Endothelial cell of umbilical vein (primary cell): ENCODE measurements around the gene ATP8A2.

Experiments
- EZH2 ChIP-seq: IDR thresholded peaks from 2 replicates; pipeline ENCODE4 v1.6.1; 2012; ENCODE audit warnings: borderline replicate concordance, low read depth, mild to moderate bottlenecking, moderate library complexity, low read length, inconsistent platforms; ENCODE audit not compliant: severe bottlenecking
- GATA2 ChIP-seq: IDR thresholded peaks from 2 replicates; pipeline ENCODE4 v1.7.0; 2011; ENCODE audit warnings: low read depth, mild to moderate bottlenecking, moderate library complexity, mixed read lengths, low read length; ENCODE audit not compliant: insufficient read length, insufficient read depth
- MYC ChIP-seq: IDR thresholded peaks from one replicate; pipeline ENCODE4 v1.6.1; 2011; ENCODE audit warnings: mild to moderate bottlenecking, low read depth, low read length
- POLR2A ChIP-seq: IDR thresholded peaks from 2 replicates; pipeline ENCODE4 v1.6.1; 2012; ENCODE audit warnings: low read depth, mild to moderate bottlenecking, control low read depth, low read length
- POLR2AphosphoS5 ChIP-seq: IDR thresholded peaks from 2 replicates; pipeline ENCODE4 v1.6.1; 2012; ENCODE audit warnings: low read depth, mild to moderate bottlenecking, control low read depth, low read length, moderate library complexity; ENCODE audit not compliant: insufficient read depth
- TF ChIP-seq, protein P1 (sequence below), 2 donors: IDR thresholded peaks; 1 replicate in 1 of 2; 2 replicates in 1 of 2; pipeline ENCODE4 v1.5.1; 2011; ENCODE audit warnings: low read length in 2 of 2, mild to moderate bottlenecking in 2 of 2, moderate library complexity in 2 of 2, control low read depth in 1 of 2, inconsistent platforms in 1 of 2, low read depth in 1 of 2; ENCODE audit not compliant: insufficient read depth in 1 of 2; ENCODE audit errors: extremely low read depth in 1 of 2
- TF ChIP-seq, protein P2 (sequence below): IDR thresholded peaks from 2 replicates; pipeline ENCODE4 v1.6.1; 2011; ENCODE audit not compliant: insufficient read depth, insufficient read length

DNA sequence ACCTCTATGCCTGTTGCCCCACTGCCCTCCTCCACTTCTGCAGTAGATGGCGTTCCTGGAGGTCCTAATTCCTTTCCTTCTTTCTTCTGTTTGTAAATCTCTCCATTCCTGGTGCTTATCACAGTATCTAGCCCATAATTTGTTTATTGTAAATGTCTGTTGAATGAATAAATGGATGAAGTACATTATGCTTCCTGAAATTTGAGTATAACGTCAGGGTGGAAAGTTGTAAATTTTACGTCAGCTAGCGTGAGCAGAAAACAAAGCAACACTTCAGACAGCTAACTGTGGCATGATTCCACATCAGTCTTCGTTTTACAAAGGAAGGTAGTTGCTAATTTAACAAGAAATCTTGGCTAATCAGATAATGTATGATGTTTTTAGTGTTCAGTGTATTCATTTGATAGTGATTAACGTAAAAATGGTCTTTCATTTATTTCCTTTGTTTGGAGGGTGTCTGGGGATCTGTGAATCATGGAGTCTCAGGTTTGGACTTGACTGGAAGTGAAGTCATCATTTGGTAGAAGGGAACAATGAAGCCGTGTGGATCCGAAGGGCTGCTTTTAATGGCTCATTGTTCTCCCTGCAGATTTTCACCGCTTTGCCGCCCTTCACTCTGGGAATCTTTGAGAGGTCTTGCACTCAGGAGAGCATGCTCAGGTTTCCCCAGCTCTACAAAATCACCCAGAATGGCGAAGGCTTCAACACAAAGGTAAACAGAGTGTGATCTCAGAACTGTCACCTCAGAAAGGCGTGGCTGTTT lies 465.0 kb downstream of the ATP8A2 start:
- TF ChIP-seq, protein P1, sequence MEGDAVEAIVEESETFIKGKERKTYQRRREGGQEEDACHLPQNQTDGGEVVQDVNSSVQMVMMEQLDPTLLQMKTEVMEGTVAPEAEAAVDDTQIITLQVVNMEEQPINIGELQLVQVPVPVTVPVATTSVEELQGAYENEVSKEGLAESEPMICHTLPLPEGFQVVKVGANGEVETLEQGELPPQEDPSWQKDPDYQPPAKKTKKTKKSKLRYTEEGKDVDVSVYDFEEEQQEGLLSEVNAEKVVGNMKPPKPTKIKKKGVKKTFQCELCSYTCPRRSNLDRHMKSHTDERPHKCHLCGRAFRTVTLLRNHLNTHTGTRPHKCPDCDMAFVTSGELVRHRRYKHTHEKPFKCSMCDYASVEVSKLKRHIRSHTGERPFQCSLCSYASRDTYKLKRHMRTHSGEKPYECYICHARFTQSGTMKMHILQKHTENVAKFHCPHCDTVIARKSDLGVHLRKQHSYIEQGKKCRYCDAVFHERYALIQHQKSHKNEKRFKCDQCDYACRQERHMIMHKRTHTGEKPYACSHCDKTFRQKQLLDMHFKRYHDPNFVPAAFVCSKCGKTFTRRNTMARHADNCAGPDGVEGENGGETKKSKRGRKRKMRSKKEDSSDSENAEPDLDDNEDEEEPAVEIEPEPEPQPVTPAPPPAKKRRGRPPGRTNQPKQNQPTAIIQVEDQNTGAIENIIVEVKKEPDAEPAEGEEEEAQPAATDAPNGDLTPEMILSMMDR (IDR thresholded peaks at IDR 0.05; ENCODE audit: extremely low read depth in 1 of 2, insufficient read depth in 1 of 2, low read depth in 1 of 2, low read length in 2 of 2) = no peak
- TF ChIP-seq POLR2A = no peak
- TF ChIP-seq, protein P2, sequence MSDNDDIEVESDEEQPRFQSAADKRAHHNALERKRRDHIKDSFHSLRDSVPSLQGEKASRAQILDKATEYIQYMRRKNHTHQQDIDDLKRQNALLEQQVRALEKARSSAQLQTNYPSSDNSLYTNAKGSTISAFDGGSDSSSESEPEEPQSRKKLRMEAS = no peak
- TF ChIP-seq POLR2AphosphoS5 = no peak
- no peak for TF ChIP-seq EZH2
- no peak for TF ChIP-seq MYC
- no peak for TF ChIP-seq GATA2
